Spinal cord (tissue), 10 donors: ENCODE data around the gene ZNF784. TPM values are rescaled to one million over a fixed set of nuclear protein-coding genes. Genes with fewer than 3 reads are reported as not detected.

Source experiments
- DNase-seq, 6 donors: peaks; one replicate each; pipeline versions ENCODE4 v3.0.0 to v3.0.0-alpha.2; 2013 to 2015; ENCODE audit warnings: low spot score in 6 of 6, low read depth in 4 of 6
- H3K27ac ChIP-seq: one replicate; pipeline ENCODE4 v1.5.1; 2013; ENCODE audit warnings: low read depth, low read length, control low read depth
- H3K27me3 ChIP-seq: one replicate; pipeline ENCODE4 v1.6.1; 2013; ENCODE audit warnings: low read length; ENCODE audit not compliant: control insufficient read depth, insufficient read depth
- H3K36me3 ChIP-seq: one replicate; pipeline ENCODE4 v1.6.1; 2013; ENCODE audit warnings: low read length; ENCODE audit not compliant: control insufficient read depth, insufficient read depth
- H3K4me1 ChIP-seq: one replicate; pipeline ENCODE4 v1.6.1; 2013; ENCODE audit warnings: low read length; ENCODE audit not compliant: control insufficient read depth, insufficient read depth
- H3K4me3 ChIP-seq: one replicate; pipeline ENCODE4 v1.5.1; 2013; ENCODE audit warnings: low read depth, low read length, control low read depth
- H3K9me3 ChIP-seq: one replicate; pipeline ENCODE4 v1.6.1; 2013; ENCODE audit warnings: low read length; ENCODE audit not compliant: control insufficient read depth, insufficient read depth
- WGBS: methylation state at CpG from one replicate; pipeline ENCODE4 v1.1.5; 2013; ENCODE audit warnings: missing lambda C conversion rate; ENCODE audit not compliant: insufficient coverage; 5-methylcytosine and 5-hydroxymethylcytosine counted together
- polyA plus RNA-seq, 2 donors: library from polyadenylated mRNA; unstranded; fragments of 120-200 nt; gene quantifications; one replicate each; pipeline ENCODE4 v1.2.1, GENCODE V29; 2013; ENCODE audit not compliant: insufficient read length in 2 of 2
- total RNA-seq, 2 donors: library from RNA; depleted of rRNA in 1 of 2; stranded (reverse); fragments of 120-200 nt in 1 of 2; fragments of >200 nt in 1 of 2; gene quantifications; one replicate each; pipeline versions ENCODE4 v1.2.3 to v1.2.4, GENCODE V29; 2013 to 2014
- donor health status: healthy.

ZNF784 gene
- total and polyA plus RNA-seq, 4 donors, result 2.9 to 12.8 (median 8.1) TPM

GRCh38 chr19:55606471-55606787 is 17.9 kb downstream of the ZNF784 start:
- Histone ChIP-seq H3K27me3 (no peaks in the 10 kb centered on the region), H3K9me3 (no peaks in the 10 kb centered on the region), H3K27ac (peak overlapping the region; percentile 93), H3K4me3 (peak overlapping the region; percentile 80), H3K36me3 (peaks cover 26% of the 10 kb centered on the region), H3K4me1 (peaks cover 28% of the 10 kb centered on the region)
- no peak for DNase-seq
- 31% methylated on average over 12 of the region's 12 CpGs for WGBS

GRCh38 chr19:55605637-55606470 is 18.5 kb downstream of the ZNF784 start, which contains the start of gene ZNF865:
ZNF865 (plus strand) TSS chr19:55605647; CDS start chr19:55613619, 7,972 bp downstream.
- peaks cover 31% of the 10 kb centered on the region for H3K4me1 ChIP-seq
- H3K27ac ChIP-seq, result peak within 1 kb of the TSS; percentile 98
- H3K4me3 ChIP-seq, result peak within 1 kb of the TSS; percentile 80
- peak in 3 of 6 donors; percentile 54 to 87 (median 85) for DNase-seq
- H3K9me3 ChIP-seq, result no peaks in the 10 kb centered on the region
- H3K36me3 ChIP-seq, result peaks cover 26% of the 10 kb centered on the region
- WGBS, result 0% methylated on average over 43 of the region's 44 CpGs
- no peaks in the 10 kb centered on the region for H3K27me3 ChIP-seq

GRCh38 chr19:55605207-55605636 is 19.1 kb downstream of the ZNF784 start:
- Histone ChIP-seq H3K27ac (peak overlapping the region; percentile 98), H3K9me3 (no peaks in the 10 kb centered on the region), H3K4me3 (peak overlapping the region; percentile 56), H3K36me3 (peaks cover 22% of the 10 kb centered on the region), H3K4me1 (peaks cover 34% of the 10 kb centered on the region), H3K27me3 (no peaks in the 10 kb centered on the region)
- WGBS, result under 1% methylated on average over 21 of the region's 43 CpGs
- peak; percentile 89 to 99 (median 96) for DNase-seq

DNA sequence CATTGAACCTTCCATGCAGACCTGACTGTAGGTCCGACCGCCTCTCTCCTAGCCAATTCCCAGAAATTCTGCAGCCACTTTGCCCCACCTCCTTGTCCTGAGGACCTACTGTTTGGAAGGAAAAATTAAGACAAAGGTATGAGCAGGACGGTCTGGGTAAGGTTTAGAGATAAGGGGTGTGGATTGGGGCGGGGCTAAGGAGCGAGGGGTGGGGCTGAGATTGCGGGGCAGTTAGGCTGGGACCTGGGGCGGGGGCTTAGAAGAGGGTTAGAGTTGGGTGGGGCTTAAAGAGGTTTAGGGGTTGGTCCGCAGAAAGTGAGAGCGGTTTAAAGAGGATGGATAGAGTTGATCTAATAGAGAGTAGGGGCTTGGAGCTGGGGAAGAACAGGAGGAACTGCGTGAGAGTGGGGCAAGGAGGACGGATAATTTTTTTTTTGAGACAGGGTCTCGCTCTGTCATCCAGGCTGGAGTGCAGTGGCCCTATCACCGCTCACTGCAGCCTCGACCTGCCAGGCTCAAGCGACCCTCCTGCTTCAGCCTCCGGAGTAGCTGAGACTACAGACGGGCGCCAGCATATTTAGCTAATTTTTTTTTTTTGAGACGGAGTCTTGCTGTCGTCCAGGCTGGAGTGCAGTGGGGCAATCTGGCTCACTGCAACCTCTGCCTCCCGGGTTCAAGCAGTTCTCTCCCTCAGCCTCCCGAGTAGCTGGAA is 20.6 kb downstream of the ZNF784 start:
- Histone ChIP-seq H3K36me3 (peaks cover 22% of the 10 kb centered on the region), H3K27ac (no peak overlapping the region), H3K27me3 (no peaks in the 10 kb centered on the region), H3K4me3 (no peak overlapping the region), H3K4me1 (peaks cover 38% of the 10 kb centered on the region), H3K9me3 (no peaks in the 10 kb centered on the region)
- WGBS, result 78% methylated on average over 20 of the region's 22 CpGs
- no peak for DNase-seq

GRCh38 chr19:55603115-55603514 is 21.3 kb downstream of the ZNF784 start:
- no peaks in the 10 kb centered on the region for H3K9me3 ChIP-seq
- H3K27ac ChIP-seq, result no peak overlapping the region
- no peak overlapping the region for H3K4me3 ChIP-seq
- DNase-seq, result no peak
- H3K4me1 ChIP-seq, result peaks cover 38% of the 10 kb centered on the region
- no peaks in the 10 kb centered on the region for H3K27me3 ChIP-seq
- 92% methylated on average over 19 of the region's 21 CpGs for WGBS
- H3K36me3 ChIP-seq, result peaks cover 22% of the 10 kb centered on the region

DNA sequence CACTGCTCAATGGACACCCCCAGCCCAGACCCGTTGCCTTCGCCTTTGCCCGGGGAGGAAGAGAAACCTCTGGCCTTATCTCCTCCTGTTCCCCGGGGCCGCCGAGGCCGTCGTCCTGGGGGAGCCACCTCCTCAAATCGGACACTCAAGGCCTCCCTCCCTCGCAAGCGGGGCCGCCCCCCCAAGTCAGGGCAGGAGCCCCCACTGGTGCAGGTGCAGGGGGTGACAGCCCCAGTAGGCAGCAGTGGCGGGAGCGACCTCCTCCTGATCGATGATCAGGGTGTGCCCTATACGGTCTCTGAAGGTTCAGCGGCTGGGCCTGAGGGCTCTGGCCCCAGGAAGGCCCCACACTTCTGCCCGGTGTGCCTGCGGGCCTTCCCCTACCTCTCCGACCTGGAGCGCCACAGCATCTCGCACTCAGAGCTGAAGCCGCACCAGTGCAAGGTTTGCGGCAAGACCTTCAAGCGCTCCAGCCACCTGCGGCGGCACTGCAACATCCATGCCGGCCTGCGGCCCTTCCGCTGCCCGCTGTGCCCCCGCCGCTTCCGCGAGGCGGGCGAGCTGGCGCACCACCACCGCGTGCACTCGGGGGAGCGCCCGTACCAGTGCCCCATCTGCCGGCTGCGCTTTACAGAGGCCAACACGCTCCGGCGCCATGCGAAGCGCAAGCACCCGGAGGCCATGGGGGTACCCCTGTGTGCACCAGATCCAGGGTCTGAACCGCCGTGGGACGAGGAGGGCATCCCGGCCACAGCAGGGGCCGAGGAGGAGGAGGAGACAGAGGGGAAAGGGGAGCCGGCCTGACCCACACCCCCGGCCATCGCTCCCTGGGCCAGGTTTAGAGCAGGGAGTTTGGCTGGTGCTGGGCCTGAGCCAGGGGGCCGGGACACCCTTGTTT is 22.0 kb downstream of the ZNF784 start:
- no peaks in the 10 kb centered on the region for H3K9me3 ChIP-seq
- no peaks in the 10 kb centered on the region for H3K27me3 ChIP-seq
- DNase-seq, result no peak
- H3K4me3 ChIP-seq, result no peak overlapping the region
- 95% methylated on average over 58 of the region's 60 CpGs for WGBS
- no peak overlapping the region for H3K27ac ChIP-seq
- H3K4me1 ChIP-seq, result peaks cover 37% of the 10 kb centered on the region
- H3K36me3 ChIP-seq, result peaks cover 25% of the 10 kb centered on the region

GRCh38 chr19:55601084-55601483 is 23.3 kb downstream of the ZNF784 start:
- Histone ChIP-seq H3K27me3 (no peaks in the 10 kb centered on the region), H3K27ac (peak overlapping the region; percentile 93), H3K9me3 (no peaks in the 10 kb centered on the region), H3K4me3 (peak overlapping the region; percentile 68), H3K4me1 (peaks cover 25% of the 10 kb centered on the region), H3K36me3 (peaks cover 27% of the 10 kb centered on the region)
- 92% methylated on average over 4 of the region's 4 CpGs for WGBS
- no peak for DNase-seq

GRCh38 chr19:55600662-55601028 is 23.7 kb downstream of the ZNF784 start:
- H3K9me3 ChIP-seq, result no peaks in the 10 kb centered on the region
- H3K27me3 ChIP-seq, result no peaks in the 10 kb centered on the region
- H3K4me3 ChIP-seq, result peak overlapping the region; percentile 68
- 0% methylated on average over 4 of the region's 15 CpGs for WGBS
- DNase-seq, result no peak
- H3K4me1 ChIP-seq, result peaks cover 21% of the 10 kb centered on the region
- peak overlapping the region; percentile 93 for H3K27ac ChIP-seq
- H3K36me3 ChIP-seq, result peaks cover 31% of the 10 kb centered on the region
